ENCODE data around the gene TENM4.

The TENM4 gene

DNA sequence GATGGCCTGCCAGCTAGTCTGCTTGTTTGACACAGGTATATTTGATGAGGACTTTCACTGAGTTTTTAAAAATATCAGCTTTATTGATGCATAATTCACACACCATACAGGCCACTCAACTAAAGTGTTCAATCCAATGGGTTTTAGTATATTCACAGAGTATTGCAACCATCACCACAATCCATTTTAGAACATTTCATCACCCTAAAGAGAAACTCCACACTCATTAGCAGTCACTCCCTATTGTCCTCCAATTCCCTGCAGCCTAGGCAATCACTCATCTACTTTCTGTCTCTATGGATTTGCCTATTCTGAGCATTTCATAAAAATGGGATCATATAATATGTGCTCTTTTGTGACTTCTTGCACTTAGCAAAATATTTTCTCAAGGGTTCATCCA is 468.2 kb downstream of the TENM4 start:
- DNase-seq (ENCODE audit: low spot score) = no peak

DNA sequence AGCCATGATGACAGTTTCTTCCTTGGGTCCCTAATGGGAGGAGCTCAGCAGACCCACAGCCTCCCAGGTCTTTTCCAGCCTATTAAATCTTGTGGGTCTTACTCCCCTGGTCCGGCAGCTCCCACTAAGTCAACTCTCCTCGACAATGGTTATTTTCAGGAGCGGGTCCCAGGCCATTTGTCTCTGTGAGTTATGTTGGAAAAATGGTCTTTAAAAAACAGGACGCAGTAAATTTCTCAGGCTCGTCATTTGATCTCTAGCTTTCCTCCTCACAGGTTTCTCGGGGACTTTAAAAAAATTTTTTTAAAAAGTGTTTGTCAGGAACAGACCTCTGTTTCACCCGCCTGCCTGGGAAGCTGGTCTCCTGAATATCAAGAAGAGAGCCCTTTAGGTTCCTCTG is 468.7 kb downstream of the TENM4 start:
- DNase-seq (ENCODE audit: low spot score) = no peak

DNA sequence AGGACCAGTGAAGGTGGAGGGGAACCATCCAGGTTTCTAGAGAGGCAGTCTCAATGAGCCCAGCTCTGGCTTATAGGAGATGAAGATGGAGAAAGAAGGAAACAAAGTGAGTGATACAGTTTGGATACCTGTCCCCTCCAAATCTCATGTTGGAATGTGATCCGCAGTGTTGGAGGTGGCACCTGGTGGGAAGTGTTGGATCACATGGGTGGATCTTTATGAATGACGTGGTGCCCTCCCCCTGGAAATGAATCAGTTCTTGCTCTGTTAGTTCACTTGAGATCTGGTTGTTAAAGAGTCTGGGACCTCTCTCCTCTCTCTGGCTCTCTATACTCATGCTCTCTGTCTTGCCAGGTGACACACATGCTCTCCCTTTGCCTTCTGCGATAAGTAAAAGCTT is 473.0 kb downstream of the TENM4 start:
- DNase-seq (ENCODE audit: low spot score) = no peak

DNA sequence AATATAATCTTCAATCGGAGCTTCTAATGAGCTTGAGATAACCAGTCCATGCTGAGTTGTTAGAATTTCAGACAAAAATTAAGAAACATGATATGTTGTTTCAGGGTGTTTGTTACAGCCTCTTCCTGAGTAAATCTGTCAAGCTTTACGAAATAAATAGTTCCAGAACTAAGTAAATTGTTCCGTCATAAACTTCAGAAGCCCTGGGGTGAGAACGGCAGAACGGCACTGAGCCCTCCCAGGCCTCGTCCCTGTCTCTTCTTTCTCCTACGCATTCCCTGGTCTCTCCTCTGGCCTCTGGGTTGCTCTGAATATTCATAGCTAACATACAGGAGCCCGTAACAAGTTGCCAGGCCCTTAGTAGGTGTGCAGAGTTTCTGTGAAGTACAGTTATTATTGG is 475.4 kb downstream of the TENM4 start:
- no peak for DNase-seq (ENCODE audit: low spot score)

DNA sequence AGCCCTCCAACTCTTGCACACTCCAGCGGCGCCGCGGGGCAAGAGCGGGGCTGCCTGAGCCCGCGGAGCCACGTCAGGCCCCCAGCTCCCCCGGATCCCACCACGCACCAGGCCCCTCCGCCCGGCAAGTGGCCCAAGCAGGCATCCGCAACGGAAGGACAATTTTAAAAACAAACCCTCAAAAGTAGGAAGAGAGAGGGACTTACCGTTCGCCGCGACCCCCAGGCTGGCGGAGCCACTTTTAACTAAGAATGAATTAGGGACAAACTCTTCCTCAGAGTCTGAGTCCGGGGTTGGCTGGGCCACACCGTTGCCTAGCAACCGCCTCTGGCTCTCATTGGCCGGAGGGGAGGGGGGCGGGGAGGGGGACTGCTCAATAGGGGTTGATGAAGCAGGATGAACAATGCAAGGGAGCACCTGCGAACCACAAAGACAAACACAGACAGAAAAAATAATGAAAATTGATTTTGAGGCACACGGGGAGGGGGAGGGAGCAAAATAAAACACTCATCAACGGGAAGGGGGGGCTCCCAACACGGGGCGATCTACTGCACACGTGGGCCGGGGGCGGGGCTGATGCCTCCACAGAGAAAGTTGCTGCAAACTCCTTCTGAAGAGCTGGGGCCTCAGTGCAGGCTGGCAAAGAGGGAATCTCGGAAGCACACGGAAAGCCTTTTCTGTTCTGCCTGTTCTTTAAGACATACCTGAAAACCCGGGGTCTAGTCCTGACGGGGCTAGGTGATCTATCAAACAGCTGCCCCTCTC is 478.7 kb downstream of the TENM4 start:
- peak; percentile 63 for DNase-seq (ENCODE audit: low spot score)

DNA sequence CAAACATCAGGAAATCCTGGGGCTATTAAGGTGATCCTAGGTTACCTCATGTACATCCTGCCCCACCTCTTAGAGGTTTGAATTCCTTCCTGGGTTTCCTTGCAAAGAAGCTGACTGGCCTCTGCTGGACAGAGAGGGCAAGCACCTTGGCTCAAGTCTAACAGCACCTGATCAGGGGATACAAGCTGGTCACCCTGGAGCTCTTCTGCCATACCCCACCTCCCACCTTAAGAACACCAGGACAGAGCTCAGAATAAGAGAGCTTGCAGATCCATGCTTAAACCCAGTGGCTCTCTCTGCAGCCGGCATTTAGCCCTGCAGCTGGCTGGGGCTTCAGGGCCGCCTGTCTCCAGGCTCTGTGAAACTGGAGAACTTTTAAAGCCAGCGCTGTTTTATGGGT is 479.6 kb downstream of the TENM4 start:
- DNase-seq (ENCODE audit: low spot score) = peak; percentile 53

DNA sequence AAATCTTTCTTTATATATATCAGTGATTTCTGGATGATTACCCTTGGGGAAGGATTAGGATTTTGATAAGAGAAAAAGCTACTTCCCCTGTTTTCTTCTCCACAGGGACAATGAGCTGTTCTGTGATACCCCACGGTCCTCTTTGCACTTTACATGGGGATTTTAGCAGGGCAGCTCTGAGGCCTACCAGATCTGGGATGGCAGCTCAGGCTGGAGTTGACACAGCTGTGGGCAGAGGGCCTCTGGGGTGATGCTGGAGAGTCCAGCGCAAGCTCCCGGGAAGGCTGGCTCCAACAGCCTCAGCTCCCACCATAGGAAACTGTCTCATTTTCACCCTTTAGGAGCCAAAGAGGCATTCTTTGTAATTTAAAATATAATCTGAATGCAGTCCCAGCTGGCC is 482.4 kb downstream of the TENM4 start:
- DNase-seq (ENCODE audit: low spot score) = no peak

DNA sequence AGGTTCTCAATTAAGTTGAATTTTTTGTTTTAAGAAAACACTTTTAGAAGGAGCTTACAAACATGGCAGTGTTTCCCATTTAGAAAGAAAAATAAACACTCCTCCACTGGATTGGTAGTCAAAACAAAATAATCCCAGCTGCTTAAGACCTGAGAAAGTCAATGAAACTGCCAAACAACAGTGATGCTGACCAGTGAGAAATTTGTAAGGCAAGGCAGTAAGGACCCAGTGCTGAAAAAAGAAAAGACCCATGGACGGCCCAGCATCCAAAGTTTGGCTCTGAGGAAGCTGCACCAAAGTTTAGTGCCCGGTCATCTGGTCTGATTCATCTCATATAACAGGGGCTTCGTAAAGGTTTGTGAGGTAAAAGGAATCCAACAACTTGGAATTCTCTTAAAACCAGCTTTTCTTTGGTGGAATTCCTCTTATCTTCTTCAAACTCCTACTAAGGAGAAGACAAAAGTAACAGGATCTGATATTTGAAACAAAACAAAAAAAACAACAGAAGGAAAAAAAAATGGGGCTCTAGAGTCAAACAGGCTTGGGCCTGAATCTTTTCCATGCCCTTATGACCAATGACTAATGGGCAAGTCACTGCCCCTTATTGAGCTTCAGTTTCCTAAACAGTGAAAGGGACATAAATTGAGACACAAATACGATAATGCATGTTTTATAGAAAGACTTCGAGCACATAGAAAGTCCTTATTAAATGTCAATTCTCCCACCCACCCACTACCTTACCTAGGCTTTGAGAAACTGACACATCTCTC is 483.2 kb downstream of the TENM4 start:
- peak; percentile 67 for DNase-seq (ENCODE audit: low spot score)

DNA sequence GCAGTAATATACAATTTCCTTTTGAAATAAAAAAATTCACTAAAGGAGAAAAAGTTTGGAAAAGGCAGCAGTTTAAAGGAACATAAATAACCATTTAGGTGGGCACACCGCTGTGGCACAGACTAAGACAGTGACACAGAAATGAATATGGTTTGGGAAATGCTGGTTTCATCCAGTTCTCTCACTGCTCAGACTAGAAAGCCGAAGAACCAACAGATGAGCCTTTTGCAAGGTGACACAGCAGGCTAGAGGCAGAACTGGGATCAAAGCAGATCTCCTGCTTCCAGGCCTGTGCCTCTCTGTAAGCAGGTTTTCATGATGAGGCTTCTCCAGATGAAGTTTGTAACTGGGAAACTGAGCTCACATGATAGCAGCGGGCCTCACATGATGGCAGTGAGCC is 486.1 kb downstream of the TENM4 start:
- no peak for DNase-seq (ENCODE audit: low spot score)

DNA sequence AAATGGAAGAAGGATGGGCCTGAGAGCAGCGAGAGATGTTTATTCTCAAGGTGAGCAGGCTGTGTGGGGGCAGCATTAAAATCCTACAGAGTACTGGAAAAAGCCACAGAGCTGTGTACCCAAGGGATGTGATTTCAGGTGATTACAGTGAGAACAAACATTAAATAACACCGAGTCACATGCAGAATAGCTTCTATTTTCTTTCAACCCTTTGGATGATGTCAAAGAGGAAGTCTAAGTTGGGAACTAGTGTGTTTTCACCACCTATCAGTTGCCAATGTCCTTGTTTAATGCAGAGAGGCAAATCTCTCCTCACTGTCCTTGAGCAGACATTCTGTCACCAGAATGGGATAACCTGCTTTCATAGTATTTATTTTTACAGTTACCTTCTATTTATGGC is 486.6 kb downstream of the TENM4 start:
- DNase-seq (ENCODE audit: low spot score) = no peak

DNA sequence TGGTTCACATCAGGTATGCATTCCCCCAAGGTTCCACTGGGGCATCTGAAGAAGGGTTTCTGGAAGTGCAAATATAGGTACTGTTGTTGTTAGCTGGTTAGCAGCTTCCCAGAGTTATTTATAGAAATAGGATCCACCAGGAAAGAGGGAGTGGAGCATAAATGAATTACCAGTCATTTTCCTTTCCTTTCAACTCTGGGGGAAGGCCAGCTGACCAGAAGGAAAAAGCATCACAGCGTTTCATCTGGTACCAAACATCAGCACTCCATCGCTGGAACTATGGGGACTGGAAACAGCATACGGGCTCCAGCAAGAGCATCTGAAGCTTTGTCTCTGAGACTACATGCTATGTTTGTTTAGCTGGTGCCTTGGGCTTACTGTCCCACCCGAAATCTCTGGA is 487.9 kb downstream of the TENM4 start:
- no peak for DNase-seq (ENCODE audit: low spot score)

DNA sequence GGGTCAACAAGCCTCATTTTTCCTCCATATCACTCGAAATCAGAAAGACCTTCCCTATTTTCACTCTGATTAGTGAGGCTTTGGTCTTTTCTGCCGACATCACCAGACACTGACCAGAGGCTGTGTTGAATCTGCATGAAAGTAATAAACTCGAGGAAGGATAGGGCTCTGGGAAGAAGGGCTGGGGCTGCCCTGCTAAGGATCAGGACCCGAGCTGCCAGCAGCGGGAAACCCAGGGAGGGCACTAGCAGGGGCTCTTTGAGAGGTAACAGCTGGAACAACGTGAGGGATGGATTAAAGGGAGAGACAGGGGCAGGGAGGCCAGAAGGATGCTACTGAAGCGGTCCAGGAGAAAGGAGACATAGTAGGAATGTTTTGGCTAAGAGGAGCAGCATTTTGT is 488.7 kb downstream of the TENM4 start:
- DNase-seq (ENCODE audit: low spot score) = no peak

DNA sequence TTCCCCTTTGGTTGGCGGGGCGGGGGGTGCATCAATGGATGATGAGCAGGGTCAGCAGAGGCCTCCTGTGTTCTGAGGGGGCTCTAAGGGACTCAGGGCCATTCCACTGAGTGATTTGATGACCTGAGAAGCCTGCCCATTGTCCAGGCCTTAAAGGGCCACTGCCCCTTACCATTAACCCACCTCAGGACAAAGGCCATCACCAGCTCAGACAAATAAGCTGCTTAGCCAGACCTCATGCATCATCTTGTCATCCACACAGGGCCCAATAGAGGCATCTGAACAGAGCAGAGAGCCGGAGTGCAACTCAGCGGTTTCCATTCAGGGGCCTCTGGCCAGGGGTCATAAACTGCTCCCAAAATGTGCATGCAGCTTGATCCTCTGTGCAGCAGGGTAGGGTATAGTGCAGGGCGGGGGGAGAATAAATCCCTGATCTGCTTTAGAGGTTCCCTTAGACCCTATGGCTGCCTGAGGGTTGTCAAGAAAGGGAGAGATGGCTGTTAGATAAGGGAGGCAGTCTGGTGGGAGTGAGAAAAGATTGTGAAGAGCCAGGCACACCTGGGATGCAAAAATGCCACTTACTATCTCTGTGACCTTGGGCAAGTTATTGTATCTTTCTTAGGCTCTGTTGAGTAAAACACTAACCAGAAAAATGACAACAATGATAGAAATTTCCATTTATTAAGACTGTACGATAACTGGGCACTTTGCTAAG is 490.7 kb downstream of the TENM4 start:
- DNase-seq (ENCODE audit: low spot score) = no peak

DNA sequence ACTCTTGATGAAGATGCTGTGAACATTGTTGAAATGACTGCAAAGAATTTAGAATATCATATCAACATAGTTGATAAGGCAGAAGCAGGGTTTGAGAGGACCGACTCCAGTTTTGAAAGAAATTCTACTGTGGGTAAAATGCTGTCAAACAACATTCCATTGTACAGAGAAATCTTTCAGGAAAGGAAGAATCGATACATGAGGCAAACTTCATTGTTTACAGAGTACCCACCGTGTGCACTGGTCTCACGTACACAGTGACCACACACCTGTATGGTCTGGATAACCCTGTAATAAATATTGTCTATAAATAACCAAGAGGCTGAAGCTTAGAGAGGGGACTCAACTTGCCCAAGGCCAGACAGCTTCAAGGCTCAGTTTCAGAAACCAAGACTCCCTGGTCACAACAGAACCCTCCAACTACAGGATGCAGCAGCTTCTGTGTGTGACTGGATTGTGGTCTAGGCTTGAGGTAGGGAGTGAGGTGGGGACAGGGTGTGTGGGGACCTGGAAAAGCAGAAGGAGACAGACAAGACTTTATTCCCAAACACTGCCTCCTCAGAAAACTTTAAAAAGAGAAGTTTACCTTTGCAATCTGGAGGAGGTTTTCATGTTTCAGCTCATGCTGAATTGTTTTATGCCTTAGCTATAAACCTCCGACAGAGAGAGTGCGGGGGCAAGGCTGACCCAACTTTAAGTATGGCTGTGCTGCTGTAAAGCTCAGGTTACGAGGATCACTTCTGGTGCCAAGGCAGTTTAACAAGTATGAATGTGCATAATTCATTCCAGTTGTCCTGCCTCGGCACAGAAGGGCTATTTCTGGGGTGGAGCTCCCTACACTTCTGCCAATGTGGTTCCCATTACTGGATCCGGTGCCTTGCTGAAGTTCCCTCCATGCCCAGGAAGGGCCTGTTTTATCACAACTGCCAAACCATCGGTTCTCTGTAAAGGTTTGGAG is 493.6 kb downstream of the TENM4 start:
- DNase-seq (ENCODE audit: low spot score) = no peak

DNA sequence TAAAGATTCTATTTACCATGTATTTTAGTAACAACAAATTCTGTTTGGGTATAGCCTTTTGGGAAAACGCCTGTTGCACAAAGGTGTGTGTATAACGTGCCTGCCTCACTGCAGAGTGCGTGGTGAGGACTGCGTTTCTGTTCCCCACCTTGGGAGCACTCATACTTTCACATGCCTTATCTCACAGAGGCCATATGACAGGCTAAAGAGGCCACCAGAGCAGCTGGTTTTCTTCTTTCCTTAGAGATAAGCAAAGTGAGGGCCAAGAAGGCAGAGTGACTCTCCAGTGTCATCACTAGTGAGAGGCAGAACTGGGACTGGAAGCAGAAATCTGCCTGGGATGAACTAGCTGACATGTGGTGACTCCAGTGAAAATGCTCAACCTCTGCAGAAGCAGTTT is 497.0 kb downstream of the TENM4 start:
- no peak for DNase-seq (ENCODE audit: low spot score)

DNA sequence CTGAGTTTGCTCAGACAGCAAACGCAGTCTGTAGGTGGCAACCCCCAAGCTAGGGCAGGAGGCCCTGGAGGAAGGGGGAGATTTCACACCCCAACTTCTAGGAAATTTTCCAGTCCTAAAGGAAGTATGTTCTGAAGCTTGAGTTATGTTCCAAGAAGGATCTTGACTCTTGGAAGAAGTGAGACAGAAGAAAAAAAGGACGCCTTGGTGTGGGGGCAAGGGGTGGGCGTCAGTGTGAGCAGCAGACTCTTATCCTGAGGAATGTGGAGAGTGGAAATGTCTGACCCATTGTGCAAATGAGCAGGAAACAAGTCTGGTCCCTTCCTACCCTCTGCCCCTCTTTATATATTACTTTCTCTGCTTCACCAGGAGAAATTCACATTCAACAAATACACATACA is 497.7 kb downstream of the TENM4 start:
- no peak for DNase-seq (ENCODE audit: low spot score)

DNA sequence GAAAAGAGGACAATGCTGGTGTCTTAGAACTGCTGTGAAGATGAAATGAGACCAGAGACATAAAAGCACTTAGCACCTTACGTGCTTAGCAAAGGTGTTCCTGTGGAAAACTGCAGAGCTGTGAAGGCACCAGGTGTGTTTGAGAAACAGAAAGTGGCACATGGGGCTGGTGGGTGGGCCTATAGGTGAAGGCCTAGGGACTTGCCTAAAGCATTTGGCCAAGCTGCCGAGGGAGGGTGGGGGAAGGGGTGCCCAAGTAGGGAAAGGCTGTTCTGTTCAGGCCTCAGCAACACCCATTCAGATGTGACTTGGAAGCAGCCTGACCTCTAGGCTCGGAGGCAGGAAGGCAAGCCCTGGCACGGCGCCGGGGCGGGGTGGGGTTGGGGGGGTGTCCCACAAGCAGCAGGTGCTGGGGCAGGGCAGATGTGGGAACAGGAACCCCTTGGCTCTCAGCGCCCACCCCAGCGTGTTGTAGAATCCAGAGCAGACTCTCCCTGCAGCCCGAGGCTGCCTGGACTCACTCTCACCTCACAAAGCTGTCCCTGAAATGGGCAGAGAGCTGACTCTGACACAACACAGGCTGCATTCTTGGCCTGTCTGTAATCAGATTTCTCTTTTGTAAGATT is 499.5 kb downstream of the TENM4 start:
- DNase-seq (ENCODE audit: low spot score) = no peak

DNA sequence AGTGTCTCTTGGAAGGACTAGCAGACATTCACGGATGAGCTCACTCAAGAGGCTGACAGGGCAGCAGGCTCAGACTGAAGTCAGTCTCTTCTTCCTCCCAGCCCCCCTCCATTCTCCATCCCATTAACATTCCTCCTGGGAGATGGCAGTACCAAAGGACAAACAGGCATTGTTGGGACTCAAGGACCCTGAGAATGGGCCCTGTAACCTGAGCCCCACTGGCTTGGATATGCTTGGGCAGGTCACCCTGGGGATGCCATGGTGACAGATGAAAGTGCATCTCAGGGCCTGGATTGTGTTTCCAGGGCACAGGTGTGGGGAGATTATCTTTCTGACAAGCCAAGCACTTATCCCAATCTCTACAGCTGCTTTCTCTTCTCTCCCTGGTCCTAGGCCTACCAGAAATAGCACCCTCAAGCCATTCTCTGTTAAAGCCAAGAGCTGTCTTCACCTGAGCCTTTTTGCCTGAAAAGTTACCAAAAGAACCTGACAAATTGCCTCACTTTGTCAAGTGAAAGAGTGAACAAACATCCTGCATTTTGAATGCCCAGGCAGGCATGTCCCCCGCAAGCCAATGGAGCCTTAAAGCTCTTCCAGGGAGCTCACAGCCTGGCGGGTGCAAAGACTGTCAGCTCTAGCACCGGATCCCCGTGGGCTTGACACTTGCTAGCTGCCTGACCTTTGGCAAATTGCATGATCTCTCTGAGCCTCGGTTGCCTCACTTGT is 500.2 kb downstream of the TENM4 start:
- DNase-seq (ENCODE audit: low spot score) = no peak

DNA sequence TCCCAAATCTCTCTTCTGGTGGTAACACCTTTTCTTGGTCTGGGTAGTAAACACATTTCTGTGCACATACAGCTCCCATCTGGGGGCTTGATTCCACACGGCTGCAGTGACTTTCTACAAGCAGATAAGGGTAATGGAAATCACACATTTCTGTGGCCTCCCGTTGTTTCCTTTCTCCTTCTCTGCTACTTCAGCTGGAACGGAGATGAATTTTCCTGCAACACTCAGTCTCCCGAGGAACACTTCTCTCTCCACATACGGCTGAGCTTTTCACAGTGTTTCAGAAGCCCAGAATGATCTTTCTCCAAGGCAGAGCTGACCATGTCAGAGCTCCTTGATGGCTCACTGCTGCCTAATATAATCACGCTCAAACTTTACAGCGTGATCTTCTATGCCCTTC is 501.9 kb downstream of the TENM4 start:
- no peak for DNase-seq (ENCODE audit: low spot score)

DNA sequence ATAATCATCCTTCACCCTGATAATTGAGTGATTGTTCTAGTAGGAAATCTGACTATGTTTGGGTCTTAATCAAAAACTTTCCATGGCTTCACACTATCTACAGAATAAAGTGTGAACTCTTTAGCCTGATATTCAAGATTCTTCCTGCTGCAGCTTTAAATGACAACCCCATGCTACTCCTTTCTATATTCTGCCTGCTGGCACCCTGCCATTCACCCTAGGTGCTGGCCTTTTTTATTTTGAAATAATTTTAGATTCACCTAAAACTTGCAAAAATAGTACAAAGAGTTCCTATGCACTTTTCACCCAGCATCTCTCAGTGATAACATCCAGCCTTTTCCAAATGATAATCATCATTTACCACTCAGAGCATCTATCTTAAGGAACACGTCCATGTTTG is 502.8 kb downstream of the TENM4 start:
- DNase-seq (ENCODE audit: low spot score) = no peak

Data from AG08396 (cell line).